CD4-positive, alpha-beta memory T cell (primary cell): Measurements from ENCODE around the gene AMY1A. TPM values are rescaled to one million over a fixed set of nuclear protein-coding genes. Genes with fewer than 3 reads are reported as not detected.

Experiments
- polyA plus RNA-seq, 2 donors: library from polyadenylated mRNA; unstranded; fragments of 300-500 nt; fragmentation: Illumina TruSeq; gene quantifications; one replicate each; pipeline ENCODE4 v1.2.3, GENCODE V29; 2021
- total RNA-seq, 2 experiments: library from RNA; stranded (reverse); gene quantifications; one replicate each; pipeline ENCODE4 v1.2.3, GENCODE V29; 2021

Gene AMY1A
- total and polyA plus RNA-seq, 4 experiments from 2014 or later = not detected

Other genes with a start within 250 kb of the AMY1A start
- 10 to 100 TPM; 80.9 to 84.6 TPM for gene RNPC3, start 130.1 kb upstream of the AMY1A start, total RNA-seq
- 10 to 100 TPM; 13.2 to 16.4 TPM for gene RNPC3, start 130.1 kb upstream of the AMY1A start, polyA plus RNA-seq
- 10 to 100 TPM; 60.7 to 63.8 TPM for gene AMY2B, start 84.2 kb upstream of the AMY1A start, total RNA-seq
- 1 to 10 TPM in 1 of 2 donors, under 1 TPM in 1; 0.80 to 1.3 TPM for gene AMY2B, start 84.2 kb upstream of the AMY1A start, polyA plus RNA-seq
- not detected for gene AMY2A, start 38.3 kb upstream of the AMY1A start, total RNA-seq
- not detected for gene AMY2A, start 38.3 kb upstream of the AMY1A start, polyA plus RNA-seq
- not detected for gene AMY1B, start 40.5 kb downstream of the AMY1A start, total RNA-seq
- gene AMY1B, start 40.5 kb downstream of the AMY1A start, polyA plus RNA-seq = not detected
- not detected for gene AMY1C, start 94.1 kb downstream of the AMY1A start, total RNA-seq
- gene AMY1C, start 94.1 kb downstream of the AMY1A start, polyA plus RNA-seq = not detected